ENCODE results near the gene IL4I1. TPM values are rescaled to one million over a fixed set of nuclear protein-coding genes. Genes with fewer than 3 reads are reported as not detected.

Gene IL4I1
- total and polyA plus RNA-seq, 11 donors = 0.27 to 21.6 (median 0.44) TPM; not detected in 4

- H3K36me3 ChIP-seq = peaks cover 0 to 20% (median 7%) of the 10 kb centered on the region in 9 donors
- H3K4me3 ChIP-seq = no peak overlapping the region
- no peak for ATAC-seq
- H3K4me1 ChIP-seq = peaks cover 0 to 11% (median 0%) of the 10 kb centered on the region in 12 donors
- no peak overlapping the region for H3K27ac ChIP-seq
- DNase-seq = no peak
- H3K27me3 ChIP-seq = no peaks in the 10 kb centered on the region
- TF ChIP-seq, protein P1, sequence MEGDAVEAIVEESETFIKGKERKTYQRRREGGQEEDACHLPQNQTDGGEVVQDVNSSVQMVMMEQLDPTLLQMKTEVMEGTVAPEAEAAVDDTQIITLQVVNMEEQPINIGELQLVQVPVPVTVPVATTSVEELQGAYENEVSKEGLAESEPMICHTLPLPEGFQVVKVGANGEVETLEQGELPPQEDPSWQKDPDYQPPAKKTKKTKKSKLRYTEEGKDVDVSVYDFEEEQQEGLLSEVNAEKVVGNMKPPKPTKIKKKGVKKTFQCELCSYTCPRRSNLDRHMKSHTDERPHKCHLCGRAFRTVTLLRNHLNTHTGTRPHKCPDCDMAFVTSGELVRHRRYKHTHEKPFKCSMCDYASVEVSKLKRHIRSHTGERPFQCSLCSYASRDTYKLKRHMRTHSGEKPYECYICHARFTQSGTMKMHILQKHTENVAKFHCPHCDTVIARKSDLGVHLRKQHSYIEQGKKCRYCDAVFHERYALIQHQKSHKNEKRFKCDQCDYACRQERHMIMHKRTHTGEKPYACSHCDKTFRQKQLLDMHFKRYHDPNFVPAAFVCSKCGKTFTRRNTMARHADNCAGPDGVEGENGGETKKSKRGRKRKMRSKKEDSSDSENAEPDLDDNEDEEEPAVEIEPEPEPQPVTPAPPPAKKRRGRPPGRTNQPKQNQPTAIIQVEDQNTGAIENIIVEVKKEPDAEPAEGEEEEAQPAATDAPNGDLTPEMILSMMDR (IDR thresholded peaks at IDR 0.05) = no peak
- TF ChIP-seq POLR2A (IDR thresholded peaks at IDR 0.05) = no peak
- peaks cover 0 to 7% (median 0%) of the 10 kb centered on the region in 12 donors for H3K9me3 ChIP-seq
- intact Hi-C loops (cut with DNase I) = no loop called here
- WGBS, 4 donors = 86 to 93% (median 89%) methylated on average over 18 of the region's 18 CpGs
Observed at GRCh38 chr19:49844138-49845095, 52.3 kb downstream of the IL4I1 start.

- Histone ChIP-seq H3K27ac (no peak overlapping the region), H3K4me1 (peaks cover 0 to 3% (median 0%) of the 10 kb centered on the region in 12 donors), H3K36me3 (peaks cover 0 to 30% (median 19%) of the 10 kb centered on the region in 9 donors), H3K27me3 (no peaks in the 10 kb centered on the region), H3K9me3 (no peaks in the 10 kb centered on the region), H3K4me3 (no peak overlapping the region)
- ATAC-seq (no peak), DNase-seq (no peak)
- intact Hi-C loops (cut with DNase I) = no loop called here
- TF ChIP-seq POLR2A (IDR thresholded peaks at IDR 0.05) = no peak
- TF ChIP-seq, protein P1 (IDR thresholded peaks at IDR 0.05) = no peak
- 89 to 92% (median 91%) methylated on average over 3 of the region's 3 CpGs for WGBS, 4 donors
Observed at GRCh38 chr19:49843265-49843664, 53.4 kb downstream of the IL4I1 start.

DNA sequence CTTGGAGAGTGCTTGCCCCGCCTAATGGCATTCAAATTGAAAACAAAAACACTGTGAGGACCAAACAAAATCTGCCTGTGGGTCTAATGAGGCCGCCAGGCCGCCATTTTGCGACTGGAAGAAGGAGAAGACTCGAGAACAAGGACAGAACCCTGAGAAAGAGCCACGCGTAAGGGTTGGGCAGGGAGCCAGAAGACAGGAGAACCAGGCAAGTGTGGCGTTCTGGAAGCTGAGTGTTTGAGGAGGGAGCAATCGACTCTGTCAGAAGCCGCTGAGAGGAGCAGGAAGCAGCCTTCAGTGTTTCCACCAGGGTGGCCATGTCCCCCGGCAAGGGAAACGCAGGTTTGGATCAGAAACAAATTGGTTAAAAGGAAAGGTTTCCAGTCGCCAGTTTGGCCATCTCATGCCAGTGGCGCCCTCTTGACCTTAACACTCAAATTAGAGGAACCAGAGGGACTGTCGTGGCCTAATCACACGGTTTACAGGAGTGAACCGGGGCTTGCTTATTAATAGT, 55.9 kb downstream of the IL4I1 start:
- Histone ChIP-seq H3K4me1 (no peaks in the 10 kb centered on the region), H3K36me3 (peaks cover 0 to 54% (median 43%) of the 10 kb centered on the region in 9 donors), H3K4me3 (no peak overlapping the region), H3K9me3 (no peaks in the 10 kb centered on the region), H3K27ac (no peak overlapping the region), H3K27me3 (no peaks in the 10 kb centered on the region)
- TF ChIP-seq POLR2A (IDR thresholded peaks at IDR 0.05) = no peak
- TF ChIP-seq, protein P1 (IDR thresholded peaks at IDR 0.05) = no peak
- ATAC-seq = no peak
- intact Hi-C loops (cut with DNase I) = no loop called here
- 80 to 83% (median 81%) methylated on average over 17 of the region's 17 CpGs for WGBS, 4 donors
- no peak for DNase-seq

DNA sequence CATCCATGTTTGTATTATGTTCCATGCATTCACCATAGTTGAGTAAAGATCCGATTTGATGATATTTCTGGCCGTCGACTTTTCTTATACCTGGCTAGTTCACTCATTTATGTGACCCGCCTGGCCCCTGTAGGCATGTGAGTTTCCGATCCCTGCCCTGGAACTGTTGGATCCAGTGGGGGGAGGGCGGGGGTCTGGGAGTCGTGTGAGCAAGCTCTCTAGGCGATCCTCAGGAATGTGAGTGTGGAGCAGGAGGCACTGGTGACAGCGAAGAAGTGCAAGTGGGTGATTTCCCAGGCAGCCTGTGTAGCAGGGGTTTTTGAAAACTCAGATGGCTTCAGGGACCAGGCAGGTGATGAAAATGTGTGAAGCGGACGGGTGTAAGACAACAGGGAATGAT, 56.4 kb downstream of the IL4I1 start:
- 78 to 90% (median 83%) methylated on average over 11 of the region's 11 CpGs for WGBS, 4 donors
- Histone ChIP-seq H3K9me3 (no peaks in the 10 kb centered on the region), H3K4me3 (no peak overlapping the region), H3K27me3 (no peaks in the 10 kb centered on the region), H3K27ac (no peak overlapping the region), H3K4me1 (no peaks in the 10 kb centered on the region), H3K36me3 (peaks cover 3 to 59% (median 47%) of the 10 kb centered on the region in 9 donors)
- no peak for DNase-seq
- ATAC-seq = no peak
- TF ChIP-seq, protein P1 (IDR thresholded peaks at IDR 0.05) = no peak
- TF ChIP-seq POLR2A (IDR thresholded peaks at IDR 0.05) = no peak
- intact Hi-C loops (cut with DNase I) = no loop called here
